A172 (cell line): ENCODE data around the gene SURF6. TPM values are rescaled to one million over a fixed set of nuclear protein-coding genes. Genes with fewer than 3 reads are reported as not detected.
A peak's percentile ranks its signal among the peaks of the same experiment; 100 is the strongest.
"Not testable (repeated sequence)": the region's sequence is repeated elsewhere in the genome, so short reads cannot be mapped to it uniquely, and the experiment has no call there.

Source experiments
- DNase-seq: peaks from one replicate; pipeline ENCODE4 v3.0.0-alpha.2; 2015; ENCODE audit warnings: low spot score
- total RNA-seq: library from RNA; depleted of rRNA; stranded (reverse); fragments of >200 nt; shearing (Covaris generic); gene quantifications from 2 replicates; pipeline ENCODE4 v1.2.3, GENCODE V29; 2014; rRNA removed

Gene SURF6
- total RNA-seq = 11.4 and 19.5 TPM in 2 replicates

DNA sequence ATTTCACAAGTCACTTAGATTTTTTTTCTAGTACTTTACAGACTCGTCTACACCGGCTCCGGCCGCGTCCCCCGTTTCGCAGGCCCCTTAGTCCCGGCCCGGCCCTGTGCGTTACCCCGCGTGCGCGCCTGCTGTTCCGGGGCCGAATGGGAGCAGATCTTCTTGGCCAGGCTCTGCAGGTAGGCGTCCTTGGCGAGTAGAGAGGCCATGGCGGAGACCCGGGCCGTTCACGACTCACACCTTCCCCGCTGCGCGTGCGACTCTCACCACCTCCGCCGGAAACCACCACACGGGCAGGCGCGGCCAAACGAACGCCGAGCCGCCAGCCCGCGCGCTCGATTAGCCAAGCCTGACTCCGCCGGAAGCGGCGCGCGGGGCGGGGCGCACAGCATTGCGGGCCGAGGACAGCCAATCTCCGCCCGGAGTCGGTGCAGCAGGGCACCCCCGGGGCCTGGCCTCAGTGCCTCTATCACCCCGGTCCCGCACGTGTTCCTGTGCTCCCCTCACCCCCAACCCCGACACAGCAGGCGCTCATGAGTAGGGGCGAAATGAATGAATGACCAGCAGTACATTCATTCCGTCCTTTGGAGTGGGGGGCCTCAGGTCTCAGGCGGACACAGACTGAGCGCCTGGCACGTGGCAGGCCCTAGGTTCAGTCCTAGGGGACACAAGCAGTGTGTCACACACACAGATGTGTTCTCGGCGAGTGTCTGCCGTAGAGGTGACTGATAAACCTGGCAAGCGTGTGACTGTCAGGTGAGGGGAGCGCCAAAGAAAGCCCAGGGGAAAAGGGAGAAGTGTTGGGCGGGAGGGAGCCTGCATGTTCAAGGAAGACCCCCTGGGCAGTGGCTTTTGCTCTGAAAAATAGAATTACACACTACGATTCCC lies at the start of gene SURF6:
Gene SURF6, minus strand, starts transcription at position 265 of the 888 bp plus-strand sequence. Its CDS starts 56 bp downstream, at position 209.
- DNase-seq = peak; percentile 80

DNA sequence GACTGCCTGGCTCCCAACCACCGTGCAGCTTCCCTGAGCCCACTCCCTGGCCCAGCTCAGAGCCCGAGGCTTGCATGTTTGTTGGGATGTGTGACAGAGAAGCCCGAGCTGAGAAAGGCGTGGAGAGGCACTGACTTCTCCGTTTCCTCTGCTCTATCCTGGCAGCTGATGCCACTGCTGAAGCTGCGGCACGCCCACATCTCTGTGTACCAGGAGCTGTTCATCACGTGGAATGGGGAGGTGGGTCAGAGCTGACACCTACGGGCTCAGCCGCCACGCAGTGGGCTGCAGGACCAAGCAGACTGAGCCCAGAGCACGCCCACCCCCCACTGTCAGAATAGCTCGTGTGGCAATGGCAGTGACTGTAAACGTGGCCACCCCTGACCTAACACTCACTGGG lies 49.5 kb upstream of the SURF6 start:
- DNase-seq = no peak

DNA sequence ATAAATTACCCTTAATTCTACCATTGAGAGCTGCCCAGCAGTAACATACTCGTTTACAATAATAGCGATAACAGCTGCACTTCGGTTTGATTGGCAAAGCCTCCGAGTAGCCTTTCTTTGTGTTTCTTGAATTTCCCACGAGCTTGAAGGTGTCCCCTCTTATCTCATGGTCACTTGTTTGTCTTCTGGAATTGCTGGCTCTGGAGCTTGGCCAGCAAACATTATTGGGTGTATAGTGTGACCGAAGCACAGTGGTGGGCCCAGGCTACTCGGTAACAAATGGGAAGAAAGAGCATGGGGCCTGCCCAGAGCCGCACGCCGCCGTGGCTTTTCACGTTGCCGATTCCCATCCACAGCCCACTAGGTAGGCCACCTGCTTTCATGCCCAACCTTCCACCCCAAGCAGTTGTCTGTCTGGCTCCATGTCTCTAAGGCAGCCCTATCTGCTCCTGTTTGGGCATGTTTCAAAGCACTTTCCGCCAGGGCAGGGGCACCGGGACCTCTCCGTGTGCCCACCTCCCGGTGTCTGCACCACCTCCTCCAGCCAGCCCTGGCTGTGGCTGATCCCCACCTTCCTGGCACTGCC lies 48.8 kb upstream of the SURF6 start:
- no peak for DNase-seq

DNA sequence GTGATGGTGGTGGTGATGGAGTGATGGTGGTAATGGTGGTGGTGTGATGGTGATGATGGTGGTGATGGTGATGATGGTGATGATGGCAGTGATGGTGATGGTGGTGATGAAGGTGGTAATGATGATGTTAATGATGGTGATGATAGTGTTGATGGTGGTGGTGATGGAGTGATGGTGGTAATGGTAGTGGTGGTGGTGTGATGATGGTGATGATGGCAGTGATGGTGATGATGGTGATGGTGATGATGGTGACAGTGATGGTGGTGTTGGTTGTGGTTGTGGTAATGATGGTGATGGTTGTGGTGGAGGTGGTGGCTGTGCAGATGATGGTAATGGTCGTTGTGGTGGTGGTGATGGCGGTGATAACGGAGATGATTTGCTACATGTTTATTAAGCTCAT lies 47.5 kb upstream of the SURF6 start:
- DNase-seq = no peak

DNA sequence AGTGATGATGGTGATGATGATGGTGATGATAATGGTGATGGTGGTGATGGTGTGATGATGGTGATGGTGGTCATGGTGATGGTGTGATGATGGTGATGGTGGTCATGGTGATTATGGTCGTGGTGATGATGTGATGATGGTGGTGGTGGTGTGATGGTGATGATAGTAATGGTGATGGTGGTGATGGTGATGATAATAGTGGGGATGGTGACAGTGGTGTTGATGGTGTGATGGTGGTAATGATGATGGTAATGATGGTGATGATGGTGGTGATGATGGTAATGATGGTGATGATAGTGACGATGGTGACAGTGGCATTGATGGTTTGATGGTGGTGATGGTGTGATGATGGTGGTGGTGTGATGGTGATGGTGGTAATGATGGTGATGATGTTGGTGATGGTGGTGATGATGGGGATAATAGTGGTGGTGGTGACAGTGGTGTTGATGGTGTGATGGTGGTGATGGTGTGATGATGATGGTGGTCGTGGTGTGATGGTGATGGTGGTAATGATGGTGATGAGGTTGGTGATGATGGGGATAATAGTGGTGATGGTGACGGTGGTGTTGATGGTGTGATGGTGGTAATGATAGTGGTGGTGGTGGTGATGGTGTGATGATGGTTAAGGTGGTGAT lies 46.6 kb upstream of the SURF6 start:
- no peak for DNase-seq

DNA sequence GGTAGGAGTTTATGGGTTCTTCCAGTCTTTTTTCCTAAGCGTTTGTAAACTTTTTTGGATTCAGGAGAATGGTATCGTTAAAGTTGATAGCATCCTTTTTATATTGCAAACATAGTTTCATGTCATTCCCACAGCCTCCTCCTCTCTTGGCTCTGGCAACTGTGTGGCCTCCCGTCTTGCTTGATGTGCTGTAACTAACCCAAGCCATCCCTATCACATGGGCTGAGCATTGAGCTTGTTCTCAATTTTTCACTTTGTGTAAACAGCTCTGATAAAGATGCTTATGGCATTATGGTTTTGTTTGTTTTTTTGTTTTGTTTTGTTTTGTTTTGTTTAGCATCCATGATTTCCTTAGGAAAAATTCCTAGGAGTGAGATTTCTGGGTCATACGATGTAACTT lies 44.7 kb upstream of the SURF6 start:
- no peak for DNase-seq

DNA sequence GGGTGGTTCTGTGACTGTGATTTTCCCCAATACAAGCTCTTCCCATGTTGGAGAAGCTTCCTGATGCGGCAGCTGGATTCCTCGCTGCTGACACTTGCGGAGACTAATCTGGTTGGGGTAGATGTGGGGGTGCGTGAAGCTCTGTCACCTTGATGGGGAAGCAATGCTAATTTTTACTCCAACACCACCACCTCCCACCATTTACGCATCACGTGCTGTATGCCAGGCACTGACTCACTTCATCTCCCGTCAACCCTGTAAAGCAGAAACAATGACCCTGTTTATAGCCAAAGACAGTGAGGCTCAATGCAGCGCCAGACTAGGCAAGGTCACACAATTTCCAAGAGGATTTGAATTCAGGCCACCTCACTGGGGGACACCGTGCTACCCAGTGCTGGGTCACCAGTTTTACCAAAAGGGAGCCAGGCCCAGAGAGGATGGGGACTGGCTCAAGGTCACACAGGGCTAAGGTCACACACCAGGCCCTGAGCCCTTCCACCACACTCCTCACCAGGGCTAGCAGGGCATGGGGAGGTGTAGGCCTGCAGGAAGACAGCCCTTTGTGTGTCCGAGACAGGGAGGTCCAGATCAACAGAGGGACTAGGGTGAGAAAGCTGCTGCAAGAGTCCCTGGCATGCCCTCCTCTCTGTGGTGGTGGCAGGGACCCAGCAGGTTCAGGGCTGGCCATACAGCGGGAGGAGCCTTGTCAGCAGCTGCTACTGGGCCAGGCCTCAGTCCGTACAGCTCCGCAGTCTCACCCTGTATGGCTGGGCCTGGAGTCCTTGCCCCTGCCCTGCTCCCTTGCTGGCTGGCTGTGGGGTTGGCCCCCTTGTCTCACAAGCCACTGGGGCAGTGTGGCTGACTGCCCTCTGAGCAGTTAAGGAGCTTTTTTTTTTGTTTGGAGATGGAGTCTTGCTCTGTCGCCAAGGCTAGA lies 43.4 kb upstream of the SURF6 start:
- DNase-seq = no peak

DNA sequence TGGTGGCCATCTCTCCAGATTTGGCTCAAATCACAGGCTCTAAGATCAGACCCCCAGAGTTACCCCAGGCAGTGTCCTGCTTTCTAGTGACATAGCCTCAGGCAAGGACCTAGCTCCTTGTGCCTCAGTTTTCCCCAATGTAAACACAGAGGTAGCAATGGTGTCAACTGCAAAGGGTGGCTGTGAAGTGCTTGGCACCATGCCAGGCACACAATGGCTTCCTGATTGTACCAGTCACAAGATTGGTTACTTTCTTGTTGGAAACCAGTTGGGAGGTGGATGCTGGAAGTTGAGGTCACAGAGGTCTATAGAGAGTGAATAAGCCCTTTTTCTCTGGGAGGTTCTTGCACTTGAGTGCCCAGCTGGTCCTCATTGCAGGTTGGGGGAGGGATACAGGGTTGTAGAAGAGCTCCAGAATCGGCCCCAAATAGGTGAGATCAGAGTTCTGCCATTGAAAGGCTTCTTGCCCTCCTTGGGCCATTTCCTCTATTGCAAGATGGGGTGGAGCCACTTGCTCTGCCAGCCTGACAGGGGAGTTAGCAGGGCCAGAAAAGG lies 42.5 kb upstream of the SURF6 start:
- no peak for DNase-seq

GRCh38 chr9:133377721-133378216 lies 41.8 kb upstream of the SURF6 start:
- peak; percentile 33 for DNase-seq

DNA sequence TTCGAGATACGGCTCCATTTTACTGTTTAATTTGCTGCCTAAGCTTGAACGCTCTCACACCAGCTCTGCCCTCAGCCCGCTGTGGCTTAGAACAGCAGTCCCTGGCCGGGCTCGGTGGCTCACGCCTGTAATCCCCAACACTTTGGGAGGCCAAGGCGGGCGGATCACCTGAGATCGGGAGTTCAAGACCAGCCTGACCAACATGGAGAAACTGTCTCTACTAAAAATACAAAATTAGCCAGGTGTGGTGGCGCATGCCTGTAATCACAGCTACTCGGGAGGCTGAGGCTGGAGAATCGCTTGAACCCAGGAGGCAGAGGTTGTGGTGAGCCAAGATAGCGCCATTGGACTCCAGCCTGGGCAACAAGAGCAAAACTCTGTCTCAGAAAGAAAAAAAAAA lies 41.3 kb upstream of the SURF6 start:
- DNase-seq = not testable (repeated sequence)

DNA sequence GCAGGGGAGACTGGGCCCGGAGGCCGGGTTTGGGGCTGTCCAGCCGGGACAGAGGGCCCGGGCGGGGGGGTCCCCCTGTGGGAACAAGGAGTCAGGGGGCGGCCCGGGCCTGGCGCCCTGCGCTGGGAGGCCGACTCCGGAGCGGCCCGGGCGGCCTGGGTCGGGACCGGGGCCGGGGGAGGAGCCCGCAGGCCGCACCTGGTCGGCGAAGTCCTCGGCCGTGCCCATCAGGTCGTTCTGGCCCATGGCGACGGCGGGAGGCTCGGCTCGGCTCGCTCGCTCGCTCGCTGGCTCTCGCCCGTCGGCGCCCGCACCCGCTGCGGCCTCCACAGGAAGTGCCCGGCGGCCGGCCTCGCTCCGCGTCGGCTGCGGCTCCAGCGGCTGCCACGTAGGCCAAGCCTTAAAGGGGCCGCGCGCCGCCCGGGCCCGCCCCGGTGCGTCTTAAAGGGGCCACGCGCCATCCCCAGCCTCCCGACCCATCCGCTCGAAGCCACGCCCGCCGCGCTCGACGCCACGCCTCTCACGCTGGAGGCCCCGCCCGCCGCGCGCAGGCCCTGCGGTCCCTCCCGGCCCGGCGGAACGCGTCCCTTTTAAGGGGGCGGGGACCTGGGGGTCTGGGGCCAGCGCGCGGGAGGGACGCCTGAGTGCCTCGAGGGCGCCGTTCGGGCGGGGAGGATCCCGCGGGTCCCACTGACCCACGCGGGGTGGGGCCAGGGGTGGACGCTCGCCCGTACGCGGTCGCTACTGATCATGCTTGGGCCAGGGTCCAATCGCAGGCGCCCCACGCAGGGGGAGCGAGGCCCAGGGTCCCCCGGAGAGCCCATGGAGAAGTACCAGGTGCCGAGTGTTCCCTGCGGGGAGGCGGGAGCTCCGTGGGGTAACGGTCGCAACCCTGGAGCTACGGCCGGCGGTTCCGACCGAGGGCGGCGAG lies 40.0 kb upstream of the SURF6 start, which contains the start of the genes STKLD1 and SURF4:
Gene STKLD1, plus strand, starts transcription at position 643 of the 931 bp plus-strand sequence. Its CDS starts 108 bp downstream, at position 751.
Gene SURF4, minus strand, starts transcription at position 337 of the 931 bp plus-strand sequence. Its CDS starts 91 bp downstream, at position 246.
- peak; percentile 87 for DNase-seq

- peak; percentile 38 for DNase-seq
Measured at GRCh38 chr9:133375116-133375723, 39.2 kb upstream of the SURF6 start.

DNA sequence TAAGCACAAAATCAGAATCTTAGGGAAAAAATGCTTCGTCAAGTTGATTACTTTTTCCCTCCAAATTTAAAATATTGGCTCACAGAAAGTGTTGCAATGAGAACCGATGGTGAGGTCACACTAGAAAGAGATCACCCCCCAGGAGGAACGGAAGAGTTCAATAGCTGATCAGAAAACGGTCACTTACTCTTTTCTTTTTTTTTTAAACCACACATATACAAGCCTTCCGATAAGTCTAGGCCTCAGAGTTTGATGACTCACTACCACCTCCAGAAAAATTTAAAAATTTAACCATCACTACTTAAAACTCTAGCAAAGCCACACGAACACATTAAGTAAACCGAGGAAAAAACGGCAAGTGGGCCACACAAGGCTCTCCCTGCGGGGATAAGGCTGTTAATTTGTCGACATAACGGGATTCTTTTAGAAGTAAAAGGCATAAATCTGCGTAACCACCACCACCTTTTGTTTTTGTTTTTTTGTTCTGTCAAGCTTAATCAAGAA lies 38.7 kb upstream of the SURF6 start:
- DNase-seq = peak; percentile 31

GRCh38 chr9:133372144-133372543 lies 36.2 kb upstream of the SURF6 start:
- no peak for DNase-seq

- no peak for DNase-seq
Measured at GRCh38 chr9:133371261-133371711, 35.3 kb upstream of the SURF6 start.

- no peak for DNase-seq
Measured at GRCh38 chr9:133370685-133371084, 34.7 kb upstream of the SURF6 start.

GRCh38 chr9:133369933-133370332 lies 33.9 kb upstream of the SURF6 start:
- DNase-seq = no peak

DNA sequence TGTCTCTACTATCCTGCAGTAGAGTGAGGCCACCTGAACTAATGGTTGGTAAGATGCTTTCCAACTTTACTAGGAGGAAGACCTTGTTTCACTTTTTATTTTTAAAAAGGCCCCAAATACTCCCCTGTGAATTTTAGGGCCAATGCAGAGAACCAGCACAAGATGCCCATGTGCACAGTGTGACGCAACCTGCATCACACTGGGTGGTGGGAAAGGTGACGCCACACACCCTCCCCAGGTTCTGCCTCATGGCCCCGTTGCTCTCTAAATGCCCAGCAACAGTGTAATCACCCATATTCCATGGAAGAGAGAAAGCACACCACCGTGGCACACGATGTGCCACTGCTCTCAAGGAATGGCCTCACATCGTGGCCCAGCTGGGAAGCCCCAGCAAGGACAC lies 33.4 kb upstream of the SURF6 start:
- DNase-seq = no peak
